ENCODE results near the gene AVPR2.

Gene AVPR2

DNA sequence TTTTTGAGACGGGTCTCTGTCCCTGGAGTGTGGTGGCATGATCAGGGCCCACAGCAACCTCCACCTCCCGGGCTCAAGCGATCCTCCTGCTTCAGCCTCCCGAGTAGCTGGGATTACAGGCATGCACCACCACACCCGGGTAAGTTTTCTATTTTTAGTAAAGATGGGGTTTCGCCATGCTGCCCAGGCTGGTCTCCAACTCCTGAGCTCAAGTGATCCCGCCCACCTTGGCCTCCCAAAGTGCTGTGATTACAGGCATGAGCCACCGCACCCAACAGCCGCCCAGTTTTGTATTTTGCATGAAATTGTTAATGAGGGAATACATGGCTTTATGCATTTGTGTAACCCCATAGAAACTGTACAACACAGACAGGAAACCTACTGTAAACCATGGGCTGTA, 24.4 kb downstream of the AVPR2 start:
- DNase-seq (ENCODE audit: insufficient read length, low spot score) (no peak), FAIRE-seq (no peak)

- DNase-seq (ENCODE audit: insufficient read length, low spot score) (no peak), FAIRE-seq (no peak)
Measured at GRCh38 chrX:153929576-153929975, 25.1 kb downstream of the AVPR2 start.

GRCh38 chrX:153930011-153930910, 25.8 kb downstream of the AVPR2 start:
- FAIRE-seq (no peak), DNase-seq (ENCODE audit: insufficient read length, low spot score) (no peak)

DNA sequence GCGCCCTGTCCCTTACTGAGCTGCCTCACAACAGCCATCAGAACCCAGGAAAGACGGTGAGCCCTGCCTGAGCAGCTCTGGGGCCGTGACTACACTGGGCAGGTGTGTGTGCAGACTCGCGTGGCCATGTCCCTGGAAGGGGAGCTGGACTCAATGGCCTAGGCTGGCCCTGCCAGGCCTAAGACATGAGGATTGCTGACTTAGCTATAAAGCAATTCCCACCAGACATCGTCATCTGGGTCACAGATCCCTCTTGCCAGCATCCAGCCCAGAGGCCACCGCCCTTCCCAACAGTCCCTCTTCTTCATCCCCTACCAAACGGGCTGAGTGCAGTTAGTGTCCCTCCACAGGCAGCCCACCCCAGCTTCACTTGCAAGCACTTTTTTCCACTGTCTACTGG, 26.7 kb downstream of the AVPR2 start:
- no peak for DNase-seq (ENCODE audit: insufficient read length, low spot score)

DNA sequence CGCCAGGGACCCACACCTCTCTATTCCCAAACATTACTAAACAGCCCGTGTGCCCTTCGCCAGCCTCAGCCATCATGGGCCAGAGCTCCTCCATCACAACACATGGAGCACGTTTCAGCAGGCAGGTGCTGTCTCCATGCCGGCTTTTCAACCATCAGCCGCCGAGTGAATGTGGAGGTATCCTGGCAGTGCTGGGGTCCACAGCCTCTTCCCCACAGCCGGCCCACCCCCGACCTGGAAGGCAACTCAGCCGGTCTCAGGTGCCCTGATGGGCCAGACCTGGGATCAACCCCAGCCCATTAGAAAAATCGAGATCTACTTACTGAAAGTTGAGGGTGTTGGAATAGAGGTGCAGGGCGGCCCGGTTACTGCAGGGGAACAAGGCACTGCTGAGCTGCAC, 27.3 kb downstream of the AVPR2 start:
- DNase-seq (ENCODE audit: insufficient read length, low spot score) (no peak), FAIRE-seq (no peak)

More for the DNA sequence above, 26.7 kb downstream of the AVPR2 start:
- no peak for FAIRE-seq

DNA sequence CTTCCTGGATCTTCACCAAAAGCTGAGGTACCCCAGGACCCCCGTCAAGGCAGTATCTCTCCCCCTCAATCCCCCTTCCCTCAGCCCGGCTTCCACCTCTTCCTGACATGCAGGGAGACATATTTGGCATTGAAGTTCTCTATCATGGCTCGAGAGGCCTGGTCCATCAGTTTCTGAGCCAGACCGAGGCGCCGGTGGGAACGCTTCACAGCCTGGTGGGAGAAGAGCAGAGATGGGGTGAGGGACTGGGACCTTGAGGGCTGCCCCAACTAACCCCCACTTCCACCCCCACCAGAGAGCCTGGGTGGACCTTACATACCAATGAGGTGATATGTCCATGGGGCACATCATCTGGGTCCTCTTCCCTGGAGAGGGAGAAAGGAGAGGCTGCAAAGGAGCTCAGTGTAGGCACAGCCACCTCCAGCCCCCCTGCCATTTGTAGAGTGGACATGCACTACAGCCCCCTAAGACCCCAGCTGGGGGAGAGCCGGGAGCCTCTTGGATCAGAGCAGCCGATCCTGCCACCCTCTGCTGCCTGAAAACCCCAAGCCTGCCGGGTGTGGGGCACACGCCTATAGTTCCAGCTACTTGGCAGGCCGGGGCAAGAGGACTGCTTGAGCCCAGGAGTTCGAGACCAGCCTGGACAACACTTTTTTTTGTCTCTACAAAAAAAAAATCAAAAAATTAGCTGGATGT, 27.9 kb downstream of the AVPR2 start:
- DNase-seq (ENCODE audit: insufficient read length, low spot score): no peak
- no peak for FAIRE-seq

DNA sequence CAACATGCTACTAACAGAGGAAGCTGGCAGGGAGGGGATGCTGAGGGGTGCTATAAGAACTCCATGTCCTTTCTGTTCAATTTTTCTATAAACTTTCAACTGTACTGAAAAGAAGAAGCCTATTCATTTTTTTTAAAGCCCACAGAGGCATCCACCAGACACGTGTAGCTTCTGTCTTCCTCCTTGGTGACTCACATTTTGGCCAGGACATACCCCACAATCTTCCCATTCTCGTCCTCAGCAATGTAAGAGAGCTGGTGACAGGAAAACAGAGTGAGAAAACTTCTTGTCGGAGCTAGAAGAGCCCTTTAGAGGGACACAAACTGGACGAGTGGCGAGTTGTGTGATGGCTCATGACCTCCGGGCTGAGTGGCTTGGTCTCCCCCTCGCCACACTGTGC, 29.3 kb downstream of the AVPR2 start:
- DNase-seq (ENCODE audit: insufficient read length, low spot score): no peak
- peak; percentile 80 for FAIRE-seq

DNA sequence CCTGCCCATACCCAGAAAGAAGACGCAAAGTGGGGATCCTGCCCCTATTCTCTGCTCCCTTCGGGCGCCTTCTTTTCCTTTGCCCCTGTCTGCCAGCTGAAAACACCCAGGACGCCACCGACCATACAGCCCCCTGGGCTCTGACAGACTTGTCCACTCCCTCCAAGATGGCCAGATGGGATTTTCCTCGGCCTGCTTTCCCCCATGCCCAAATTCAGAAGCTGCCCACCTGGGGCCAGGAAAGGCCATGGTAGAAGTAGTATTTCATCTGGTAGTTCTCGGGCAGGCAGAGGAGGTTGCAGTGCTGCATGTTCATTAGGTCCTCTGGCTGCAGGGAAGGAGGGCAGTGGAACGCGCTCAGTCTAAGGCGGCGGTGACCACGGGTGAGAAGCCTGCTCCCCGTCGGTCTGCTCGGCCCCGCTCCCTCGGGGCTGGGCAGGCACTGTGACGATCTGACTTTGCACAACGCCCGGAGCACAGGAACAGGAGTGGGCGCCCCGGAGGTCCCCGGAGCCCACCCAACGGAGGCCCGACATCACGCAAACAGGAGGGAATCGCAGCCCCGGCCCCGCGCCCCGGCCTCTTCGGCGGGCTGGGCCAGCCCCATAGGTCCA, 29.8 kb downstream of the AVPR2 start:
- FAIRE-seq (peak; percentile 58), DNase-seq (ENCODE audit: insufficient read length, low spot score) (no peak)

DNA sequence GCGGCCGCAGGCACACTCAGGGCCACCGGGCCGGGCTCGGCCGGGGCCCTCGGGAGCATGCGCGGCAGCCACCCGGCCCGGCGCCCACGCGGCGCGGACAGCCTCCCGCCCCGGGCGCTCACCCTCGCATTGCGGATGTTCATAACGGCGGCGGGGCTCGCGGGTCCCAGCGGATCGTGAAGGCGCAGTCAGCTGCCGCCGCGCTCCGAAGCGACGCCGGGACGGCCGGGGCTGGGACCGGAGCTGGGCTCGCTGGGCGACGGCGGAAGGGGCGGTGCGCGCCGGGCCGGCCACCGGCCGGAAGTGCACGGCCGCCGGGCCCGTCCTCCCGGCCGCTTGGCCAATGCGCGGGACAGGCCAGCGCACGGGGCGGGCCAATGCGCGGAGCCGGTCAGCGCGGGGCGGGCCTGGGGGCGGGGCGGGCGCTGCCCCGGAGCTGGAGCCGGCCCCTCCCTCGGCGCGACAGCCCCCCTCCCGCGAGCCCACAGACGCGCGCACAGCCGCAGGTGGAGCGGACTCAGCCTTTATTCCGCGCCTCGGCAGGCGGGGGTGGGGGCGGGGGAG, 30.4 kb downstream of the AVPR2 start, which contains the start of gene NAA10:
Gene NAA10, minus strand, starts transcription at position 276 of the 564 bp plus-strand sequence. Its CDS starts 133 bp downstream, at position 143.
- FAIRE-seq: peak; percentile 45
- DNase-seq (ENCODE audit: insufficient read length, low spot score): peak; percentile 90

DNA sequence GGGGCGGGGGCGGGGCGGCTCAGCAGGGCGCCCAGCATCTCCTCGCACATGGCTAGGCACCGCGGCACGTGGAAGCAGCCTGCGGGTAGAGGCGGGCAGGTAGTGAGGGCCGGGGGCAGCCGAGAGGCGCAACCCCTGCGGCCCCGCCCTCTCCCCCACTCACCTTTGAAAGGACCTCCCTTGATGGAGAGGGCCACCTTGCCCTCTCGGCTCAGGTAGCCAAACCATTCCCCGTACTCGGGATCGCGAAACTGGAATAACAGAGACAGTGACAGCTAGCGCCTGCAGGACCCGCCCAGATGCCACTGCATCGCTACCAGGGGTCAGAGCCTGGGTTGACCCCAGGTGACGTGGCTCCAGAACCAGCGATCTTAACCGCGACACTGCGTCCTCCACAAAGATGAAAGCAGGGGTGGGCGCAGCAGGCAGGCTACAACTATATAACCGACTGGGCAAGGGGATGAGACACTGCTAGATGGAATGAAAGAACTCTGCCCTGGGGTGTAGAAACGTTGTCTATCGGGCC, 30.9 kb downstream of the AVPR2 start:
- DNase-seq (ENCODE audit: insufficient read length, low spot score) (no peak), FAIRE-seq (peak; percentile 68)

GRCh38 chrX:153937056-153937455, 32.6 kb downstream of the AVPR2 start:
- FAIRE-seq (no peak), DNase-seq (ENCODE audit: insufficient read length, low spot score) (no peak)

DNA sequence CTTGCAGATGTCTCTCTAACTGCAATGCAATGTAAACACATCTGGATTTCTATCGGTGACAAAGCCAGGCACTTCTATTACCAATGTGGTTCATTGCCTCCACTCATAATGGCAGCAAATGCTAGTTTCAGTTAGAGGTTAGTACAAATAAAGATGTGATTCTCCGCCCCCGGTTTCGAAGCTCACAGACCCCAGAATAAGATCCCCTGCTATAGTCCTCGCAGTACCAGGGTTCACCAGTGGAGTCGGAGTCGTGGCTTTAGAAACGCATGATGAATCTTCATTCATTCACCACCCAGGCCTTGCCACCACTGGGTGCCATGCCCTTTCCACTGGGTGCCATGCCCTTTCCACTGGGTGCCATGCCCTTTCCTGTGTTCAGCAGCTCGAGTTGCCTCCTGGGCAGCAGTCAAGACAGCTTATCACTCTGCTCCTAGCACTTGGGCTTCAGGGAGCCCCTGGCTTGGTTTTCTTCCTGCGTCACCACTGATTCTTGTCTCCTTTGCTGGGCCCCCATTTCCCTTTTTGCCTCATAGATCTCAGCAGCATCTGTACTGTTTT, 33.8 kb downstream of the AVPR2 start:
- FAIRE-seq (no peak), DNase-seq (ENCODE audit: insufficient read length, low spot score) (no peak)

GRCh38 chrX:153939573-153939972, 35.1 kb downstream of the AVPR2 start:
- DNase-seq (ENCODE audit: insufficient read length, low spot score) (no peak), FAIRE-seq (no peak)

DNA sequence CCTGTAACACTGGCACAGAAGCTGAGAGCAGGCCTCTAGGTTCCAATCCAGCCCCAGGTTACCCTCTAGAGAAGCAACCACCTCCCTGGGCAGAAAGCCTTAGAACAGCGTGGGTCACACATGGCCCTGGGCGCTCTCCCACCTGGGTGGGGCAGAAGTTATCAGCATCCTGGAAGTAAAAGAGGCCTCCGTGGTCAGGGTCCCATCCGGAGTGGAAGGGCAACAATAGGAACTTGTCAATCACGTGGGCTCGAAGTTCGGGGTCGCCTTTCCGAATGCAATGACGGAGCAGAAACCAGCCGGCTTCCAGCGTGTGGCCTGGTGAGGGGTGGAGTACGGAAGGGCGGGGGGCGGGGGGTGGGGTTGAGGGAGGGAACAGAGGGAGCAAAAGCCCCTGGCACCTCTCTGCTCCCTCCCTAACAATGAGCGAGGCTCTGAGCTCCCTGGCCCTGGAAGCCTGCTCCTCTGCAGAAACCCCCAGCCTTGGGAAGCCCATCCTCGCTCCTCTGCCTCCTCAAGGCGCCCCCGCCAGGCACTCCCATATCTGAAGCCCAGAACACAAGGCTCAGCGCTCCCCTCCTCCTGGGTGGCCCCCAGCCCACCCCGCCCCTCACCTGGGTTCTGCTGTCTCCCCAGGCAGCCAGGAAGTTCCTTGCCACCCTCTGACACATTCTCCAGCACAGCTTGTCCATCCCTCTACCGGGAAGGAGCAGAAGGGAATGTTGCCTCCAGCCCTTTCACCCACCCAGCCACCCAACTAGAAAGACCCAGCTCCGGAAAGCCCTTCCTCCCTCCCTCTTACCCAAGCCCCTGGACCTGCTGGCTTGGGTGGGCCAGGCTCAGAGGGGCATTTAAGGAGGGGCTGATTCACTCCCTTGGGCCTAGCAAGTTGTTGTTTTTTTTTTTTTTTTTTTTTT, 37.1 kb downstream of the AVPR2 start:
- no peak for DNase-seq (ENCODE audit: insufficient read length, low spot score)

DNA sequence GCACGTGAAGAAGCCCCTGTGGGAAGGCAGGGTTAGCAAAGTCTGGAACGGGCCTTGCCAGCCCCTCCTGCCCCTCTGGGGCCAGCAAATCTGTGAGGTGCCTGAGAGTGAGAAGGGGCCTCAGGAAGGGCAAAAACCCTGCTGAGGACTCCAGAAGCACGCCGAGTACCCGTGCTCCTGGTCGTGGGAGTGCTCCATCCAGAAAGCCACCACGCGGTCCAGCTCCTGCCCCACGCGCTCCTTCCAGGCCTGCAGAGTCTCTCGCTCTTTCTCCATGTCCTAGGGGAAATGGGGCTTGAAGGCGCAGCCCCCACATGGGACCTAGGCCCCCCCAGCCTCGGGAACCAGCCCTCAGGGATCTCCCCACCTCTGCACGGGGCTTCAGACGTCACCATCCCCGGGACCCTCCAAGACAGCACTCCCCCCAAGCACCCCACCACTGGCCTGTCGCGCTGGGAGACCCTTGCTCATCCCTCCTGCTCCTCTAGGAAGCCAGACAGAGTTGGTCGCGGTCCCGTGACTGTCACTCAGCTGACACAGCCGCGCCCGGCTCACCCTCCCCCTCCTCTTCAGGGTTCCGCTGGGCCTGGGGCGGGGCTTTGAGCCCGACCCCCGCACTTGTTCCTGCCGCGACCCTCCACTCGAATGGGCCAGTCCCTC, 39.8 kb downstream of the AVPR2 start, which contains the start of gene RENBP:
Gene RENBP, minus strand, starts transcription at position 504 of the 660 bp plus-strand sequence. Its CDS starts 33 bp downstream, at position 471.
- DNase-seq (ENCODE audit: insufficient read length, low spot score) (no peak), FAIRE-seq (peak; percentile 31)

More for the DNA sequence above, 37.1 kb downstream of the AVPR2 start:
- FAIRE-seq: no peak

- no peak for FAIRE-seq
- no peak for DNase-seq (ENCODE audit: insufficient read length, low spot score)
Measured at GRCh38 chrX:153944800-153945150, 40.3 kb downstream of the AVPR2 start.

GRCh38 chrX:153945956-153946943, 41.8 kb downstream of the AVPR2 start:
- no peak for FAIRE-seq
- DNase-seq (ENCODE audit: insufficient read length, low spot score): no peak

Measured in GM19239 (cell line).